OCI-LY7 (cell line): ENCODE measurements around the gene LDHAL6A.

Source experiments
- CTCF ChIP-seq: fragments of 200-600 bp; sonication (generic); conservative IDR thresholded peaks from 2 replicates; pipeline ENCODE4 v1.5.1; 2014; ENCODE audit warnings: mild to moderate bottlenecking, antibody characterized with exemption, low read length, moderate library complexity, mixed read lengths
- EZH2phosphoT487 ChIP-seq: fragments of 200-600 bp; sonication (generic); IDR thresholded peaks from 2 replicates; pipeline ENCODE4 v1.6.1; 2018; ENCODE audit warnings: low read depth, borderline replicate concordance, mild to moderate bottlenecking, mixed run types, antibody characterized with exemption, low read length, moderate library complexity, mixed read lengths

- TF ChIP-seq EZH2phosphoT487, result no peak
- no peak for TF ChIP-seq CTCF
Measured at GRCh38 chr11:18495703-18496102, 40.0 kb downstream of the LDHAL6A start.
